ENCODE measurements around the gene CGRRF1.
A peak's percentile ranks its signal among the peaks of the same experiment; 100 is the strongest.

The CGRRF1 gene

DNA sequence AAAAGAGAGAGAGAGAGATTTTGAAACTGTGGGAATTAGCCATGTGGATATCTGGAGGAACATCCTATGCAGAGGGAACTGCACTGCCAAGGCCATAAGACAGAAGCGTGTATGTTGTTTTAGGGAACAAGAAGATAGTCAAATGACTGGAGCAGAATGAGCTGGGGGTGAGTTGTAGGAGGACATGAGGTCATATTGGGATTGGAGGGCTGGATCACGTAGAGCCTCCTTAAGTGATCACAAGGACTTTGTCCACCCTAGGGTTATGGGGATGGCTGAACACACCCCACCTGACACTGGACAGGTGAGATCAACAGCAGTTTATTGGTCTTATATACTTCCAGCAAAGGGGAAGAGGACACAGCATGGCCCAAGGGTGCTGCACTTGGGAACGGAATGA is 8.2 kb upstream of the CGRRF1 start:
- Histone ChIP-seq H3K9me2 (replicated peaks; ENCODE audit: low read depth, low read length) (no peaks in the 10 kb centered on the region), H3K9me3 (ENCODE audit: insufficient read depth, low read depth, low read length) (no peaks in the 10 kb centered on the region), H2AFZ (ENCODE audit: low read length) (no peak overlapping the region), H3F3A (ENCODE audit: low read depth) (no peaks in the 10 kb centered on the region), H3K9ac (ENCODE audit: low read depth, low read length, poor library complexity, severe bottlenecking) (no peak overlapping the region), H3K4me2 (ENCODE audit: low read depth, low read length, poor library complexity, severe bottlenecking) (no peak overlapping the region), H3K27me3 (ENCODE audit: insufficient read depth, low read length, poor library complexity, severe bottlenecking) (no peaks in the 10 kb centered on the region), H4K20me1 (ENCODE audit: insufficient read depth, low read length, poor library complexity, severe bottlenecking) (no peaks in the 10 kb centered on the region), H3K4me1 (ENCODE audit: insufficient read depth, low read length, poor library complexity, severe bottlenecking) (no peaks in the 10 kb centered on the region), H3K4me3 (ENCODE audit: low read length, poor library complexity, severe bottlenecking) (no peak overlapping the region), H3K79me2 (ENCODE audit: insufficient read depth, low read length) (no peaks in the 10 kb centered on the region), H3K36me3 (ENCODE audit: insufficient read depth, low read length) (no peaks in the 10 kb centered on the region)
- TF ChIP-seq EZH2phosphoT487 (IDR thresholded peaks at IDR 0.05; ENCODE audit: borderline replicate concordance) = no peak
- TF ChIP-seq, protein P1, sequence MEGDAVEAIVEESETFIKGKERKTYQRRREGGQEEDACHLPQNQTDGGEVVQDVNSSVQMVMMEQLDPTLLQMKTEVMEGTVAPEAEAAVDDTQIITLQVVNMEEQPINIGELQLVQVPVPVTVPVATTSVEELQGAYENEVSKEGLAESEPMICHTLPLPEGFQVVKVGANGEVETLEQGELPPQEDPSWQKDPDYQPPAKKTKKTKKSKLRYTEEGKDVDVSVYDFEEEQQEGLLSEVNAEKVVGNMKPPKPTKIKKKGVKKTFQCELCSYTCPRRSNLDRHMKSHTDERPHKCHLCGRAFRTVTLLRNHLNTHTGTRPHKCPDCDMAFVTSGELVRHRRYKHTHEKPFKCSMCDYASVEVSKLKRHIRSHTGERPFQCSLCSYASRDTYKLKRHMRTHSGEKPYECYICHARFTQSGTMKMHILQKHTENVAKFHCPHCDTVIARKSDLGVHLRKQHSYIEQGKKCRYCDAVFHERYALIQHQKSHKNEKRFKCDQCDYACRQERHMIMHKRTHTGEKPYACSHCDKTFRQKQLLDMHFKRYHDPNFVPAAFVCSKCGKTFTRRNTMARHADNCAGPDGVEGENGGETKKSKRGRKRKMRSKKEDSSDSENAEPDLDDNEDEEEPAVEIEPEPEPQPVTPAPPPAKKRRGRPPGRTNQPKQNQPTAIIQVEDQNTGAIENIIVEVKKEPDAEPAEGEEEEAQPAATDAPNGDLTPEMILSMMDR (conservative IDR thresholded peaks at IDR 0.05; ENCODE audit: low read length) = no peak

GRCh38 chr14:54502602-54503001 is 7.1 kb upstream of the CGRRF1 start:
- Histone ChIP-seq H3K4me2 (ENCODE audit: low read depth, low read length, poor library complexity, severe bottlenecking) (no peak overlapping the region), H3K9me2 (replicated peaks; ENCODE audit: low read depth, low read length) (no peaks in the 10 kb centered on the region), H3K36me3 (ENCODE audit: insufficient read depth, low read length) (no peaks in the 10 kb centered on the region), H3K4me3 (ENCODE audit: low read length, poor library complexity, severe bottlenecking) (no peak overlapping the region), H3K4me1 (ENCODE audit: insufficient read depth, low read length, poor library complexity, severe bottlenecking) (no peaks in the 10 kb centered on the region), H2AFZ (ENCODE audit: low read length) (0 out of 2 replicates have a peak overlapping the region, but pooled peaks have one; percentile 45), H4K20me1 (ENCODE audit: insufficient read depth, low read length, poor library complexity, severe bottlenecking) (no peaks in the 10 kb centered on the region), H3K79me2 (ENCODE audit: insufficient read depth, low read length) (no peaks in the 10 kb centered on the region), H3K9ac (ENCODE audit: low read depth, low read length, poor library complexity, severe bottlenecking) (no peak overlapping the region), H3K9me3 (ENCODE audit: insufficient read depth, low read depth, low read length) (no peaks in the 10 kb centered on the region), H3K27me3 (ENCODE audit: insufficient read depth, low read length, poor library complexity, severe bottlenecking) (no peaks in the 10 kb centered on the region), H3F3A (ENCODE audit: low read depth) (no peaks in the 10 kb centered on the region)
- no peak for TF ChIP-seq EZH2phosphoT487 (IDR thresholded peaks at IDR 0.05; ENCODE audit: borderline replicate concordance)
- TF ChIP-seq, protein P1 (conservative IDR thresholded peaks at IDR 0.05; ENCODE audit: low read length) = no peak

DNA sequence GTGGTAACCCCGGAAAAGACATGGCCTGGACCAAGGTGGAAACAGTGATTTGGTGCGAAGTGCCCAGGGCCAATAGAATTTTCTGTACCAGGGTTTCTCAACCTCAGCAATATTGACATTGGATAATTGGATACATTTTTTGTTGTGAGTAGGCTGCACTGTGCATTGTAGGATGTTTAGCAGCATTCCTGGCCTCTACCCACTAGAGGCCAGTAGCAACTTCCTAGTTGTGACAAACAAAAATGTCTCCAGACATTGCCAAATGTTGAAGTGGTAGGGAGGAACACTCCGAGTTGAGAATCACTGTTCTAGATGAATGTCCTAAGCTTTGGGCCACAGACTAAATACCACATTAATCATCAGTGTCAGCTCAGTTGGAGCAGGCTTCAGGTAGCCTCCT is 6.2 kb upstream of the CGRRF1 start:
- Histone ChIP-seq H3F3A (ENCODE audit: low read depth) (no peaks in the 10 kb centered on the region), H3K4me3 (ENCODE audit: low read length, poor library complexity, severe bottlenecking) (no peak overlapping the region), H3K9me3 (ENCODE audit: insufficient read depth, low read depth, low read length) (no peaks in the 10 kb centered on the region), H4K20me1 (ENCODE audit: insufficient read depth, low read length, poor library complexity, severe bottlenecking) (no peaks in the 10 kb centered on the region), H2AFZ (ENCODE audit: low read length) (peak overlapping the region; percentile 92), H3K79me2 (ENCODE audit: insufficient read depth, low read length) (no peaks in the 10 kb centered on the region), H3K27me3 (ENCODE audit: insufficient read depth, low read length, poor library complexity, severe bottlenecking) (no peaks in the 10 kb centered on the region), H3K9me2 (replicated peaks; ENCODE audit: low read depth, low read length) (no peaks in the 10 kb centered on the region), H3K36me3 (ENCODE audit: insufficient read depth, low read length) (no peaks in the 10 kb centered on the region), H3K9ac (ENCODE audit: low read depth, low read length, poor library complexity, severe bottlenecking) (no peak overlapping the region), H3K4me1 (ENCODE audit: insufficient read depth, low read length, poor library complexity, severe bottlenecking) (no peaks in the 10 kb centered on the region), H3K4me2 (ENCODE audit: low read depth, low read length, poor library complexity, severe bottlenecking) (no peak overlapping the region)
- TF ChIP-seq, protein P1 (conservative IDR thresholded peaks at IDR 0.05; ENCODE audit: low read length) = peak; percentile 59
- TF ChIP-seq EZH2phosphoT487 (IDR thresholded peaks at IDR 0.05; ENCODE audit: borderline replicate concordance) = no peak

All from Loucy (cell line).